KBM-7 (cell line): ENCODE measurements around the gene RNASE13.

ENCODE experiments used
- DNase-seq: peaks from one replicate; pipeline ENCODE4 v3.0.0-alpha.2; 2015
- in situ Hi-C: fragments of 300-500 bp; cut with MboI; formaldehyde crosslinking; loops from 2 replicates; pipeline ENCODE4 v1.14.3; 2020; ENCODE audit warnings: low sequenced_read_pairs, low pct_unique_long_range_greater_than_20kb, mixed read lengths

The RNASE13 gene, protein sequence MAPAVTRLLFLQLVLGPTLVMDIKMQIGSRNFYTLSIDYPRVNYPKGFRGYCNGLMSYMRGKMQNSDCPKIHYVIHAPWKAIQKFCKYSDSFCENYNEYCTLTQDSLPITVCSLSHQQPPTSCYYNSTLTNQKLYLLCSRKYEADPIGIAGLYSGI

DNA sequence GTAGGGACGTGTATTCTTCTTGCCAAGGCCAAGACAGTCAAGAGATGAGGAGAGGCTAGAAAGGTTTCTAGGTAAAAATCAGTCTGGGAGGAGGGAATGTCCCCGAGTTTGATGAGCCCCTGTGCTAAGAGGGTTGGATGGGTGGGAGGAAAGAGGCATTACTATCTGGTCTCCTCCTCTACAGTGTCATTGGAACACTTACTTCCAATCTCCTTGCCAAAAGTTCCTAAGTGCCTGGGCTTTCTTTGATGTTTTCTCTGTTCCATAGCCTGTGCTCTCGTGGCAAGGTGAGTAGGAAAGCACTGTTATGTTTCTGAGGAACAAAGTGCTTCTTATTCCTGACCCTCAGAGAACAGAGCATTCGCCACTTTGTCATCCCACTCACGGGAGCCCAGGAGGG lies at the start of gene RNASE13:
Gene RNASE13 (minus strand): TSS at position 101 of the 400 bp plus-strand sequence. CDS start 519 bp downstream, outside the sequence.
- DNase-seq: no peak
- in situ Hi-C loops: no loop called here

DNA sequence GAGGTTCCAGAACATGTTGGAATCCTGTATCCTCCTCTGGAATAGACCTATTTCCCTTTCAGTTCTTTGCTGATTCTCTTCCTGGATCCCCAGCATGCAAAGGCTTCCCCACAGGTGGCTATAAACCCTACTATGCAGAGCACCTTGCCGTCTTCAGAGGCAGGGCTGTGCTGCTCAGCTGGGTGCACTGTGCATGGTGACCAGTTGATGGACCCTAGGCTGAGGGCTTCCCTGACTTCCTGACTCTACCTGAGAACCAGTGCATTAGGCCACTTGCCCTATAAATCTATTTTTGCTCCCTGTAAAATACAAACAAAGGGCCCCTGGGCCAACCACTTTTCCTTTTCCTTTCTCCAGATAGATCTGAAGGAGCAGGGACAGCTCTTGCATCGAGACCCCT lies 49.8 kb upstream of the RNASE13 start:
- in situ Hi-C loops: no loop called here
- DNase-seq: no peak

DNA sequence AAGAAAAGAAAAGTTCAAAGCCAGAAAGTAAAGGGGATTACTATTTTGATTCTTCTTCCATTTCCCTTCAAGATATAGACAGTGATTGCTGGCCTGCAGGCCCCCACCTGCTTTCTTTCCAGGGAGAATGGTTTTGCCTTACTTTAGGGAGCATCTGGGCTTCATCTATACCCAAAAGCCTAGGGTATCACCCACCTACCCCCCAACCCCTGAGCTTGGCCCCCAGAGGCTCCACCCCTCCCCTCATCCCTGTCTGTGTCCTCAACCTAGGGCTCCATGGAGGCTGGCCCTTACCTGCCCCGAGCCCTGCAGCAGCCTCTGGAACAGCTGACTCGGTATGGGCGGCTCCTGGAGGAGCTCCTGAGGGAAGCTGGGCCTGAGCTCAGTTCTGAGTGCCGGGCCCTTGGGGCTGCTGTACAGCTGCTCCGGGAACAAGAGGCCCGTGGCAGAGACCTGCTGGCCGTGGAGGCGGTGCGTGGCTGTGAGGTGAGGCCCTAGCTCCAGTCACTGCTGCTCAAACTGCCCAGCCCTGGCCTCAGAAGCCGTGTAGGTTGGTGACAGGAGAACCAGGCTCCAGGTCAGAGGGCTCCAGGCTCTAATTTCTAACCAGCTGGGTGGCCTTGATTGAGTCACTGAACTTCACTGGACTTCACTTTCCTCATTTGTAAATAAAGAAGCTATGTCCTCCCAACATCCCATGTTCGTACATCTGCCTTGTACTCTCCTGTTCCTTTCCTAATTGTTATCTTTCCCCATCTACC lies 49.1 kb upstream of the RNASE13 start:
- DNase-seq: no peak
- in situ Hi-C loops: no loop called here

DNA sequence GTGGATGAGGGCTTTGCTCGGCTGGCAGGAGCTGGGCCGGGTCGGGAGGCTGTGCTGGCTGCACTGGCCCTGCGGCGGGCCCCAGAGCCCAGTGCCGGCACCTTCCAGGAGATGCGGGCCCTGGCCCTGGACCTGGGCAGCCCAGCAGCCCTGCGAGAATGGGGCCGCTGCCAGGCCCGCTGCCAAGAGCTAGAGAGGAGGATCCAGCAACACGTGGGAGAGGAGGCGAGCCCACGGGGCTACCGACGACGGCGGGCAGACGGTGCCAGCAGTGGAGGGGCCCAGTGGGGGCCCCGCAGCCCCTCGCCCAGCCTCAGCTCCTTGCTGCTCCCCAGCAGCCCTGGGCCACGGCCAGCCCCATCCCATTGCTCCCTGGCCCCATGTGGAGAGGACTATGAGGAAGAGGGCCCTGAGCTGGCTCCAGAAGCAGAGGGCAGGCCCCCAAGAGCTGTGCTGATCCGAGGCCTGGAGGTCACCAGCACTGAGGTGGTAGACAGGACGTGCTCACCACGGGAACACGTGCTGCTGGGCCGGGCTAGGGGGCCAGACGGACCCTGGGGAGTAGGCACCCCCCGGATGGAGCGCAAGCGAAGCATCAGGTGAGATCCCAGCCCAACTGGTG lies 47.0 kb upstream of the RNASE13 start:
- DNase-seq: no peak
- in situ Hi-C loops: no loop called here

DNA sequence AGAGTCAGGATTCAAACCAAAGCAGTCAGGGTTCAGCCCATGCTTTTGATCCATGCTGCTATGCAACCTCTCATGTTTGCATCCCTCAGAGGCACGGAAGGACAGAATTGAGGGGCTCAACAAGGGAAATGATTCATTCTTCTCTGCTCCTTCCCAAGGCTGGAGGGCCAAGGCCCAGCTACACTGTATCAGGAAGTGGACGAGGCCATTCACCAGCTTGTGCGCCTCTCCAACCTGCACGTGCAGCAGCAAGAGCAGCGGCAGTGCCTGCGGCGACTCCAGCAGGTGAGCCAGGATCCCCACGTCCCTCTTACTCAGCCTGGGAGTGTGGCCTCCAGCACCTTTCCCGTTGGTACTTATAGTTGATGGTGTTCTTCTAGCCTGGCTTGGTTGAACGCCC lies 44.1 kb upstream of the RNASE13 start:
- in situ Hi-C loops: no loop called here
- DNase-seq: no peak

DNA sequence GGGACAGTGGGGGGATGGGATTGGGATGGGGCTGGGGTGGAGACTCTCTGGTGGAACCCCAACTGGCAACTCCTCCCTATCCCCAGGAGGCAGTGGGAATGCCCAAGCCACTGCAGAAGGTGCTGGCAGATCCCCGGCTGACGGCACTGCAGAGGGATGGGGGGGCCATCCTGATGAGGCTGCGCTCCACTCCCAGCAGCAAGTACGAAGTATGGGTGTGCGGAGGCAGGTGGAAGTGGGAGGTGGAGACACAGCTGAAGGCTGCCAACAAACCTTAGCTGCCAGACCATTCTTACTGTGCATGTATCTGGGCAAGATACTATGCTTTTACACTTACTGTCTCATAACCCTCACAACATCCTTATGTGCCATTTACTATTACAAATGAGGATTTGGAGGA lies 43.7 kb upstream of the RNASE13 start:
- in situ Hi-C loops: no loop called here

DNA sequence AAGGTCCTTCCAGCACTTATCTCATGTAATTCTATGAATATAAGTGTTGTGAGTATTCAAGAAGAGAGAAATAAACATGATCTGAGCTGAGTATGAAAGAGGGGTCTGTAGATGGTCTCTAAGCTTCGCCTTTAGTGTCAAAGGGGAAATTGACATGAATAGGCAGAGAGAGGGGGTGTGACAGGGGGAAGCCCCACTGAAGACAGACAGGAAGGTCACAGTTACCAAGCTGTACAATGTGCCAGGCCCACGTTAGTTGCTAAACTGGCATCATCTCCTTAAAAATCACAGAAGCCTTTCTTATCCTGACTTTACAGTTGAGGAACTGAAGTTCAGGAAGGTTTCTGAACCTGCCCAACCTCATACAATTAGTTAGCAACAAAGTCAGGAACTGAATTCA lies 43.1 kb upstream of the RNASE13 start:
- no peak for DNase-seq
- in situ Hi-C loops: no loop called here

More for the DNA sequence above, 43.7 kb upstream of the RNASE13 start:
- DNase-seq: no peak

DNA sequence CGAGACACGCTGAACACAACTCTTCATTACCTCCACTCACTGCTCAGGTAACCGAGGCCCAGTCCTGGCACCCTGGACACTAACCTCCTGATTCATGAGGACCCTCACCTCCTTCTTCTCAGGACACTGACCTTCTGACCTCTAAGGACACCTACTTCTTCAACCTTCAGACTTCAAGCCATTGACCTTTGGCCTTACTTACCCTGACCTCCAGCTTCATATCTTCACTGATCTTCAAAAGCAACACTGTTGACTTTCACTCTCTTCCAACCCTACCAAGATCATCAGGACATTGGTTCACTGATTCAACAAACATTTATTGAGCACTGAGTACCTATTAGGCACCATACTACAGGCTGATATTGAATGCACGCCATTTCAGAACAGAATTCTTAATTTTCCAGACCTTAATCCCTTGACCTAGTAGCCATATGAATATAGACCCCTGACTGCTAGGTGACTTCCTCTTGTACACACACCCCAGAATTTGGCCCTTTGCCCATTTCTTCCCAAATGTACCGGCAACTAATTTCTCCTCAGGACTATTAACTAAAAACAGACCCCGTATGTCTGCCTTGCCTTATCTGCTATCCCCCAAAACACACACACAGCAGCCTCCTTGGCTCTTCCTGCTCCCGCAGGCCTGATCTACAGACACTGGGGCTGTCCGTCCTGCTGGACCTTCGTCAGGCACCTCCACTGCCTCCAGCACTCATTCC lies 41.3 kb upstream of the RNASE13 start:
- DNase-seq: no peak
- in situ Hi-C loops: no loop called here

DNA sequence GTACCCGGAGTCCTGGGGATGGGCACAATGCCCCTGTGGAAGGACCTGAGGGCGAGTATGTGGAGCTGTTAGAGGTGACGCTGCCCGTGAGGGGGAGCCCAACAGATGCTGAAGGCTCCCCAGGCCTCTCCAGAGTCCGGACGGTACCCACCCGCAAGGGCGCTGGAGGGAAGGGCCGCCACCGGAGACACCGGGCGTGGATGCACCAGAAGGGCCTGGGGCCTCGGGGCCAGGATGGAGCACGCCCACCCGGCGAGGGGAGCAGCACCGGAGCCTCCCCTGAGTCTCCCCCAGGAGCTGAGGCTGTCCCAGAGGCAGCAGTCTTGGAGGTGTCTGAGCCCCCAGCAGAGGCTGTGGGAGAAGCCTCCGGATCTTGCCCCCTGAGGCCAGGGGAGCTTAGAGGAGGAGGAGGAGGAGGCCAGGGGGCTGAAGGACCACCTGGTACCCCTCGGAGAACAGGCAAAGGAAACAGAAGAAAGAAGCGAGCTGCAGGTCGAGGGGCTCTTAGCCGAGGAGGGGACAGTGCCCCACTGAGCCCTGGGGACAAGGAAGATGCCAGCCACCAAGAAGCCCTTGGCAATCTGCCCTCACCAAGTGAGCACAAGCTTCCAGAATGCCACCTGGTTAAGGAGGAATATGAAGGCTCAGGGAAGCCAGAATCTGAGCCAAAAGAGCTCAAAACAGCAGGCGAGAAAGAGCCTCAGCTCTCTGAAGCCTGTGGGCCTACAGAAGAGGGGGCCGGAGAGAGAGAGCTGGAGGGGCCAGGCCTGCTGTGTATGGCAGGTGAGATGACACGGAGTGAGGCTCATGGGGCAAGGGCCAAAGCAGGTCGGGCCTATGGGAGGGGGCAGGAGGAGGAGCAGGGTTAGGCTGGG lies 40.0 kb upstream of the RNASE13 start:
- no peak for DNase-seq
- in situ Hi-C loops: no loop called here

DNA sequence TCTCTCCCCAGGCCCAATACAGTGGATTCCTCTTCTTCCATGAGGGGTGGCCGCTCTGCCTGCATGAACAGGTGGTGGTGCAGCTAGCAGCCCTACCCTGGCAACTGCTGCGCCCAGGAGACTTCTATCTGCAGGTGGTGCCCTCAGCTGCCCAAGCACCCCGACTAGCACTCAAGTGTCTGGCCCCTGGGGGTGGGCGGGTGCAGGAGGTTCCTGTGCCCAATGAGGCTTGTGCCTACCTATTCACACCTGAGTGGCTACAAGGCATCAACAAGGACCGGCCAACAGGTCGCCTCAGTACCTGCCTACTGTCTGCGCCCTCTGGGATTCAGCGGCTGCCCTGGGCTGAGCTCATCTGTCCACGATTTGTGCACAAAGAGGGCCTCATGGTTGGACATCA lies 39.3 kb upstream of the RNASE13 start:
- no peak for DNase-seq
- in situ Hi-C loops: no loop called here

DNA sequence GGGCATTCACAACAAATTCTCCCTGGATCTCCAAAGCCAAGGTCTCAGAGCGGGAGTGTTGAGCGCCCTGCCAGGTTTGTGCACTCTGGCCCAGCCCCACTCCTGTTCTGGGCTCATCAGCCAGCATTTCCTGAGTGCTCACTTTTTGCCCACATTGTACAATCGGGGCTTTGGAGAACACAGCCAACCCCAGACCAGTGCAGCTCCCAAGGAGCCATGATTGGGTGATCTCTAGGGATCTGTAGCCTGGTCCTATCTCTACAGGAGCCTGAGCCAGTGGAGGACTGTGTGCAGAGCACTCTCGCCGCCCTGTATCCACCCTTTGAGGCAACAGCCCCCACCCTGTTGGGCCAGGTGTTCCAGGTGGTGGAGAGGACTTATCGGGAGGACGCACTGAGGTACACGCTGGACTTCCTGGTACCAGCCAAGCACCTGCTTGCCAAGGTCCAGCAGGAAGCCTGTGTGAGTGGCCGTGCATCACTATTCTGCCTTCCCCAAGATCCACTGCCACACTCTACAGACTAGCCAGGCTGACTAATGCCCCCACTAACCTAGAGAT lies 38.3 kb upstream of the RNASE13 start:
- in situ Hi-C loops: no loop called here
- no peak for DNase-seq

DNA sequence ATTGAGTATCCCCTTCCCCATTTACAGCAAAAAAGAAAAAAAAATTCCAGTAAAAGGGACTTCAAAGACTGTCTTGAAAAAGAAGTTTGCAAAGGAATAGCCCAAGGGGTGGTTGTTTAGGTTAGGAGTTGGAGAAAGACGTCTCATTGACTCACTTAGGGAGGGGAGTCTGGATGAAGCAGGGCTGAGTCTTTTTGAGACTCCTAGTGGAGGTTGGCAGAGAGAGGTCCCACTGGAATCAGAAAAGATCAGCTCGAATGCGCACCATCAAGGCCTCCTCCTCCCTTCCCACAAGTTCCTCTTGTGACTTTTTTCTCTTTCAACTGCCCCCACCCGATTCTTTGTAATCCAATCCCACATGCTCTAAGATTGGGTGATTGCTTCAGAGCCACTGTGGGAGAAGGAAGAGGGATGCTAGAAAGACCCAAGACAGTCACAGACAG lies 37.4 kb upstream of the RNASE13 start:
- peak; percentile 90 for DNase-seq
- in situ Hi-C loops: no loop called here

DNA sequence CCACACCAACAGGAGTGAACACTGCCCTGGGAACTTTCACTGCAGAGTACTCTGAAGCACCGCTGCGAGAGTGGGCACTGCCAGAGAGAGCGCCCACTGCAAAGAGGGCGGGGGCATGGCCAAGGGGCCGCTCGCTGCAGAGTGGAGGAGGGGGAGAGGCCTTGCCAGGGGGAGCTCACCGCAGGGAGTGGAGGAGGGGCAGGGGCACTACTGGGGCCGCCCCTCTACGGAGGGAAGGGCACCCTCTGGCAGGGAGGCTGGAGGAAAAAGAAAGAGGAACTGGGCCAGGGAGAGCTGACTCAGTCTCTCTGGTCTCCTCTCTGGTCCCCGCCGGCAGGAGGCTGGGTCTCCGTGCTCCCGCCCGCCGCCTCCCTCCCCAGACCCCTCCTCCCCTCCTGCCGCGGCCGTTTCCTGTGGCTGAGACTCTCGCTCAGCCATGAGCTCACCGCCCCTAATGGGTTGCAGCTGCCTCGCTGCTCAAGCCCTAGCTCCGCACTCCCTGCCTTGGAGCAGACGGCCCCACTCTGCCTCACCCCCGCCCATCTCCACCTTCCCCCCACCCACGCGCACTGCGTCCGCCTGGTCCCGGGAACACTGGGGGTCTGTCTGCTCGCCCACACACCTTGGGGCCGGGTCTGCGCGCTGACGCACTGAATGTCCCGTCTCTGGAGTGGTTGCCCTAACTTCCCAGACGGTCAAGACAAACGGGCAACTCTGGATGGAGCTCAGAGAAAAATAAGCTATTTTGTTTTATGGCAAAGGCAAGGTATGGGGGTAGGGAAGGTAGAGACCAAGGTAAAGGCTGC lies 36.8 kb upstream of the RNASE13 start:
- DNase-seq: peak; percentile 94
- in situ Hi-C loops: no loop called here

DNA sequence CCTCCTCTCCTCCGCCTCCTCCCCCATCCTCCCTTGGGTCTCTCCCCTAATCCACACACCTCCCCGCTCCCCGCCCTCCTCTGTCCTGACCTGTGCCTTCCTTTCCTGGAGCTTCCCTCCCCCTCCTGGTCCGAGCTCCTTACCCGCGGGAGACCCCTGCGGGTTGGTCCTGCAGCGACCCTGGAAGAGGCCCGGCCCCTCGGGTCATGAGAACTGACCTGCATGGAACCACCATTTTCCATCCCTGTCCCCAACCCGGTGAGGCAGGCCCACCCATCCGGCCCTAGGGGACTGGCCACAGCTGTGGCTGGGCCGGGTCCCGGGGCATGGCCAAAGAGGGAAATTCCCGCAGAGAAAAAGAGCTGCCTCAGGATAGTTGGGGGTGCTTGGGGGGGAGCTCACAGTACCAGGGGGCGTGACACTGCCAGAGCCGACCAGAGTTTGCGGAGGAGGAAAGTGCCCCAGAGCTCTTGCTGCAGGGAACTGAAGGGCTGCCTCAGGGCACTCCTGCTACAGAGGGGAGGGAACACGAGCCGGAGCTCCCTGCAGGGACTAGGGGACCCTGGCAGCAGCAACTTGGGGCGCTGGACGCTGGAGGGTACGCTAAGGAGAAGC lies 36.1 kb upstream of the RNASE13 start:
- in situ Hi-C loops: no loop called here
- DNase-seq: peak; percentile 43

DNA sequence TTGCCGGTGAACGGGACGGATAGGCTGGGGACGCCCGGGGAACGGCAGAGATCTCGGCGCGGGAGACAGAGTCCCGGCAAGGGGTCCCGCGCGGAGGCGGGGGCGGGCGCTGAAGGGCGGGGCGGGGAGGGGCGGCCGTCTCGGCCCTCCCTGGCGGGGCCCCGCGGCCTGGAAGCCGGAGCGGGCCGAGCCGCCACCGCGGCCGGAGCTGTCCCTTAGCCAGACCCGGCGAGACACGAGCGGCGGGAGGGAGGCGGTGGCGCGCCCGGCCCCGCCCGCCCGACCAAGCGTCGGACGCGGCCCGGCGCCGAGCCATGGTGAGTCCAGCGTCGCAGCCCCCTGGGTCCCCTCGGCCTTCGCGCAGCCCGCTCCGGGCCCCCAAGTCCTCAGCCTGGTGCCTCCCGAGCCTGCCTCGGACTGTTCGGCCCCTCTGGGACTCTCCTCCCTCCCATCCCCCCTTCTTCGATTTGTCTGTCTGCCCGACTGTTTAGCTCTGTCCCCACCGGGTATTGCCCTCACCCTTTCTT lies 35.5 kb upstream of the RNASE13 start, which contains the start of gene ARHGEF40:
Gene ARHGEF40 (plus strand): TSS at position 222 of the 527 bp plus-strand sequence. CDS start 93 bp downstream, at position 315.
- DNase-seq: no peak
- in situ Hi-C loops: no loop called here

DNA sequence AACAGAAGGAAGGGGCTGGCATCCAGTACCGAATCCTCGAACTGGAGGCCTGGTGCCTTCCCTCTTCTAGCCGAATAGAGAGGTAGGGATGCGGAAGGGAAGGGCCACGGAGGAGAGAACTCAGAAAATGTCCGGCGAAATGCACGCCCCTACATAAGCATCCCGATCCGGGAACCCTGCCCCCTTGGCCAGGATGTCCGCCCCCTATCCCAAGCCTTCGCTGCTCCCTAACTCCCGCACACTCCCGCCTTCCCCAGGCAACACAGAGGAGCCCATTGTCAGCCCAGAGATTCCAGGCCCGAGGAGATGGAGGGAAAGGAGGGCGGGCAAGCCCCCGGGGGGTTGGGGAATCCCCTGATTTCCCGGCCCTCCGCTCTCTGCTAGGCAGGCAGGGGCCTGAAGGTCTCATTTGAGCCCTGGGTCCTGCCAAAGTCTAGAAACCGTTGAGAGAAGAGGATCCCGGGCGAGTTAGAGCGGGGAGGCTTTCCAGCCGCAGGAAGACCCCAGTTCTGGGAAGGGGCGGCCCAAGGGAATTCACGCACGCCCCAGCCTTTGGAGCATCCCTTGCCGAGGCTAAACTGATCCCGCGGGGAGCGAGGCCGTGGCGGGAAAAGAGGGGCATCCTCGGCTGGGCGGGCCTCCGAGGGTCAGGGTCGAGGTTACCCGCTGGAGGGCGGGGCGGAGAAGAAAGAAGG lies 34.9 kb upstream of the RNASE13 start:
- in situ Hi-C loops: no loop called here
- DNase-seq: no peak
